Activated effector memory CD4-positive, alpha-beta T cell treated with anti-CD3 and anti-CD28 coated beads, Interleukin-2, amount 50 U/mL, for 16 hours (primary cell): ENCODE data around the gene TRIM54.
"Not testable (repeated sequence)": the region's sequence is repeated elsewhere in the genome, so short reads cannot be mapped to it uniquely, and the experiment has no call there.

Experiments
- DNase-seq: peaks from one replicate; pipeline ENCODE4 v3.0.0-alpha.2; 2020

The TRIM54 gene

DNA sequence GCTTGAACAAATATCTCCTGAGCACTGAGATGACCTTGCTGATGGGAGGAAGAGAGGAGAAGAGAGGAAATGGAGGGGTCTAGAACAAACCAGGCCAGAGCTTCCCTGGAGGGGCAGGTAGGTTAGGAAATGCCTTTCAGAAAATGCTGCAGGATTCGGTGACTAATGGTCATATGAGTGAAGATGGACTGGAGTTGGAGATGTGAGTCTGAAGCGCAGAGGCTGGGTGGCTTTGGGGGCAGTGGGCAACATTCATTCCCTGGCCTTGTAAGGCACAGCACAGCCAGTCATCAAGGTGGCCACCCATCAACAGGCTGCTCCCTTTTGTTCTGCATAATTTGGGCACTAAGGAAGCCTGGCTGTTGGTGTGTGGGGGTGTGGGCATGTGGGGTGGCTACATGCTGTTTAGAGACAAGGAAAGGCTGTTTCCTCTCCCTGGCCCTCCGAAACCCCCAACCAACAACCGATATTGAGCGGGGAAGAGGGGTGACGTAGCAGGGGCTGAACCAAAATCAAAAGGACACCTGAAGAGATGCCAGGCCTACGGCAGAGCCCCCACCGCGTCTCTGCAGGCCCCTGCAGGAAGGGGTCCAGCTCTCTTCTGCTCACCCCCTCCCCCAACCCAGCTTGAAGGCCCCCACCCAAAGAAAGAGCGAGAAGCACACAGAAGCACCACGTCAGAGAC, 20.8 kb upstream of the TRIM54 start:
- DNase-seq: no peak

- no peak for DNase-seq
Observed at GRCh38 chr2:27261926-27262298, 20.3 kb upstream of the TRIM54 start.

DNA sequence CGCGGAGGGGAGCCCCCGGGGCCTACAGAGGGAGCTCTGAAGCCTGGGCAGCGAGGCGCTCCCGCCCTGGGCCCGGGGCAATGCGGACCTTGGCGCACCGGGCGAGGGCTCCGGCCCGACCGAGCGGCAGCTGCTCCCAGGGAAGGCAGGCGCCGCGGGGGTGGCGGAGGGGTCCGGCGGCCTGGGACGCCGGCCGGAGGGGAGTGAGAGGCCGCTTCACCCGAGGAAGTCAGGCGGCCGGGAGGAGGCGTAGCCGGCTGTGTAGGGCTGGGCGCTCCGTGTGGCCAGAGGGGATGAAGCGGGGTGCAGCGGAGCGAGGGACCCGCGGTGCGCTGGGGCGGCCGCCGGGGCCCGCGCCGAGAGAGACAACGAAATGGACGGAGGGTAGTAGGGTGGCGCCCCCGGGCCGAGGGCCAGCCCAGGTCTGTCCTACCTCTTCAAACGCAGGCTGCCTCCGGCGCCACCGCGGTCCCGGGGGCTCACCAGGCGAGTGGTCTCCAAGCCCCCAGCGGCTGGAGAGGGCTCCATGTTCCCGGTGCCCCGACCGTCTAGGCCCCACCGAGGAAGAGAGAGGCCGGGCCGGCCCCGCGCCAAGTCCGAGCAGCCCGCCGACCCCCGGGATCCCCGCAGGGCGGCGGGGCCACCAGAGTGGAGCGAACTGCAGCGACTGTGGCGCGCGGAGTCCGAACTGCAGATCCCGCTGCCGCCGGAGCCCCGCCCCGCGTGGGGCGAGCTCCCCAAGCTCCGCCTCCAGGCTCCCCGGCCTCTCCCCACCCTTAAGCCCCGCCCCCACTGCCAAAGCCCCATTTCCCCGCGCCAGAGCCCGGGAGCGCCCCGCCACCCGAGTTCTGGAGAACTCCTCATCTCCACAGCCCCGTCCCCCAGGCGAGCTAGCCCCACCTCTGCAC, 19.6 kb upstream of the TRIM54 start, which contains the start of gene SLC30A3:
Gene SLC30A3, minus strand, starts transcription at position 669 of the 908 bp plus-strand sequence. Its CDS starts 141 bp downstream, at position 528.
- DNase-seq: peak; percentile 86

GRCh38 chr2:27263287-27264252, 18.7 kb upstream of the TRIM54 start:
- DNase-seq: no peak

GRCh38 chr2:27264253-27264752, 17.9 kb upstream of the TRIM54 start:
- DNase-seq: no peak

DNA sequence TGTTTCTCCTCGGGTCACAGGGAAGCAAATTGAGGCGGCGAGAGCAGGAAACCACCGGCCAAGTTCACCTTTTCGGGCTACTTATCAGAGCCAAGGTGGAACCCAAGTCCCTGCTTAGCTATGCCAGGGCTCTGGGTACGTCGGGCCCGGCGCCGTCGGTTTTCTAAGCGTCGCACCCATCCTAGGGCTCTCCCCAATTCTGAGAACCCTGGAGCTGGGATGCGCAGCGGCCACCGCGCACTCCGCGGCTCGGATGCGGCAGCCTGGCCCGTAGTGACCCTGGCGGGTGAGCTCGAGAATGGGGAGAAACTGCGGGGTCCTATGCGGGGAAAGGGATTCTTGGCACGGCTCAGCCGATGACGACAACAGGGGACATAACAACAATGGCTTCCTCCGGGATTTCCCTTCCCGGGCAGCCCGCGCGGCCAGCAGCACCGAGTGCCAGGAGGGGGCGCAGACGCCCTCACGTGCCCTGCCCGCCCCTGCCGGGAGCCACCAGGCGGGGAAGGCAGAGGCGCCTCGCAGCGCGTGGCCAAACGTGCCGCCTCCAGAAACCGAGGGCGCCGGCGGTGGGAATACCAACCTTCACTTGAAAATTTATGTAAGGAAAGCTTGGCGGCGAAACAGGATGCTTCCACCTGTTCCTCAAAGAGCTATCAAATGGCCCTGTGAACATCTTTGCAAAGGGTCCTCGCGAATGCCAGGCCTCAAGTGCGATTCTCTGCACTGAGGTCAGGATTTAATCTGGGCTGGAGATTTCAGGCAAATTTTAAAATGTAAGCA, 17.3 kb upstream of the TRIM54 start:
- peak; percentile 88 for DNase-seq

- no peak for DNase-seq
Observed at GRCh38 chr2:27265536-27265870, 16.7 kb upstream of the TRIM54 start.

GRCh38 chr2:27268296-27268695, 13.9 kb upstream of the TRIM54 start:
- DNase-seq: not testable (repeated sequence)

DNA sequence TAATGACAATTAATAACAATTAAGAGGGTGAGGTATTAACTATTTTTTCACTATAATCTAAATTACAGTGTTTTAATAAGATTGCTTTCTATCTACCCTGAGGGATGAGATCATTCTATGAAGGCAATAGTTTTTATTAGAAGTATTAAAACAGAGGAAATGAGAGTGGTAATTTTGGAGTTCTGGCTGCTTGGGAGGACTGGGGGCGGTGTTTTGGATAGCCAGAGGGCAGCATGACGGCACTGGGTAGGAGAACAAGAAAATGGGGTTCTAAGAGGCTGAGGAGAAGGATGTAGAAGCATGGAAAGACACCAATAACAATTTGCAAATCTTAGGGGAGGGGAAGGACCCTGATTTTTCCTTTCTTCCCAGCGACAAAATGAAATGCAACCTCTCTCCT, 12.1 kb upstream of the TRIM54 start:
- no peak for DNase-seq

DNA sequence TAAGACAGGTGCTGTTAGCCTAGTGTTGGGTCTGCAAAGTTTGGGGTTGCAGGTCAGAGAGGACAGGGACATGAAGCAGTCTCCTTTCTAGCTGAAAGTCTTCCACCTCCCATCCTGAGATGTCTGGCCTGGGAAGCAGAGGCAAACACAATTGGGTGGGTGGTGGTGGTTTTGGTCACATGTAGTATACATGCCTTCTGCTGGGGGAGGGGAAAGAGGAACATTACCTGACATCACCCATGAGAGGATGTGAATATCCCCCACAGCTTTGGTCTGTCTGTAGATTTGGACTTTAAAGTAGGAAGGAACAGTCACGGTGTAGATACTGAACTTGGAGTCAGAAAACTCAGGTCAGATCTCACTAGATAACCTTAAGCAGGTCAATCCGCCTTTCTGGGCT, 11.6 kb upstream of the TRIM54 start:
- DNase-seq: no peak

DNA sequence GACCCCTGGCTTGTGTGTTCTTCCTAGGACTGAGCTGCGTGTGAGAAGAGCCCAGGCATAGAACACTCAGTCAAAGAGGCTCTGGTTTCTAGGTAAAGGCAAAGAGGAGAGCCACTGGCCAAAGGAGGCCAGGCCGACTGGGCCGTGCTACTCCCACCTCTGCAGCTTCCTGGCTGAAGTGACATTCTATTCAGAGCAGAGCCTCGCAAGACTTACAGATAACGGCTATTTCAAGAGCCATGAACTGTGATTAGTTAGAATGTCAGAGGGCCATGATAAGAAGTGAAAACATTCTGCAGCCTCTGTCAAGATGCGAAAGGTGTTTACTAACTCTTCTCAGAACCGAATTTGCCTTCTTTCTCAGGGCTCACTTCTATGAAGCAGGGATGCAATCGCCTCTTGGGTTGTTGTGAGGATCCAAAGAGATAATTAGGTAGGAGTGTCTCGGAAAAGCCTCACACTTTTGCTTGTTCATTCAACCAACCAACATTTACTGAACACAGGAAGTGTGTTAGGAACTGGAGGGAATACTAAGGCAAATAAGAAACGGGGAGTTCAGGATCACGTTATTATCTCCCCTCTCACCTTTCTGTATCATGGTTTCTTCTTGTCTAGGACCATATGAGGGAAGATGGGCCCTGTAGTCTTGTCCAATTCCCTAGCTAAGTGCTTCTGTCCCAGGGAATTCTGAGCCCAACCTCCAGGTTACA, 10.4 kb upstream of the TRIM54 start:
- DNase-seq: no peak

DNA sequence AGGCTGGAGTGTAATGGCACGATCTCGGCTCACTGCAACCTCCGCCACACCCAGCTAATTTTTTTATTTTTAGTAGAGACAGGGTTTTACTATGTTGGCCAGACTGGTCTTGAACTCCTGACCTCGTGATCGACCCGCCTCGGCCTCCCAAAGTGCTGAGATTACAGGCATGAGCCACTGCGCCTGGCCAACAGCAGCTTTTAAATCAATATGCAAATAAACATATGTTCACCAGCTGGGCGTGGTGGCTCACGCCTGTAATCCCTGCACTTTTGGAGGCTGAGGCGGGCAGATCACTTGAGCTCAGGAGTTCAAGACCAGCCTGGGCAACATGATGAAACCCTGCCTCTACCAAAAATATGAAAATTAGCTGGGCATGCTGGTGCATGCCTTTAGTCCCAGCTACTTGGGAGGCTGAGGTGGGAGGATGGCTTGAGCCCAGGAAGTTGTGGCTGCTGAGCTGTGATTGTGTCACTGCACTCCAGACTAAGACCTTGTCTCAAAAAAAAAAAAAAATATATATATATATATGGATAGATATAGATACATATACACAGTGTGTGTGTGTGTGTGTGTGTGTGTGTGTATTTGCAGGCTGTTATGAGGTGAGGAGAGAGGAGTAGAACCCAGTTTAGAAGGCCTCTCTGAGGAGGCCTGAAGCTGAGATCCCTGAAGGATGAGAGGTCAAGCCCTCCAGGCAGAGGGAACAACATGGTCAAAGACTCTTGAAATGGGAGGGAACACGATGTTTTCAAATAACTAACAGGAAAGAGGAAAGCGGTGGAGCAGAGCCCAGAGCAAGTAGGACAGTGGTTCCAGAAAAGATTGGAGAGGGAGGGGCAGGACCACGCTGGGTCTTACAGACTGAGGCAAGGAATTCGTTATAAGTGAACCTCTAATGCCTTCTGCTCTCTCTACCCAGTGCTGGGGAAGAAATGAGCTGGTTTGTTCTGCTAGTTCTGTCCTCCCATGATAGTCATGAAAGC, 9.4 kb upstream of the TRIM54 start:
- not testable (repeated sequence) for DNase-seq

GRCh38 chr2:27275211-27276150, 6.7 kb upstream of the TRIM54 start, which contains the start of gene DNAJC5G:
Gene DNAJC5G, plus strand, starts transcription at chr2:27275433. Its CDS starts 1,296 bp downstream, at chr2:27276729.
- no peak for DNase-seq

- DNase-seq: no peak
Observed at GRCh38 chr2:27278010-27278409, 4.2 kb upstream of the TRIM54 start.

DNA sequence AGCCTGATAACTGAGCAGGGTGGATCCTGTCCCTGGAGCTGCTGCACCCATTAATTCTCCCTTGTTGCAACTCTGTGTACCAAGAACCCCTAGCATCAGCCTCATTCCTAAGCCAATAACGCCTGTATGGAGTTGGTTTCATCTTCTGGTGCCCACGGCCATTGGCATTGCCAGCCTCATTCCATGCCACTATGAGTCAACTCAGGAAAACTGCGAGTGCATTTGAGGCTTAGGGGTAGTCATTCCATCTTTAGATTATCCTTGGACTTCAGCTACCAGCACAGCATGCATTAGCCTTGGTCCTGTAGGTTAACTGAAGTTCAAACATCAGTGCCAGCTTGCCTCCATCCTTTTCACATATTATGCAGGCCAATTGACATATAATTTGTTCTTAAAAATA, 1.4 kb upstream of the TRIM54 start:
- no peak for DNase-seq

DNA sequence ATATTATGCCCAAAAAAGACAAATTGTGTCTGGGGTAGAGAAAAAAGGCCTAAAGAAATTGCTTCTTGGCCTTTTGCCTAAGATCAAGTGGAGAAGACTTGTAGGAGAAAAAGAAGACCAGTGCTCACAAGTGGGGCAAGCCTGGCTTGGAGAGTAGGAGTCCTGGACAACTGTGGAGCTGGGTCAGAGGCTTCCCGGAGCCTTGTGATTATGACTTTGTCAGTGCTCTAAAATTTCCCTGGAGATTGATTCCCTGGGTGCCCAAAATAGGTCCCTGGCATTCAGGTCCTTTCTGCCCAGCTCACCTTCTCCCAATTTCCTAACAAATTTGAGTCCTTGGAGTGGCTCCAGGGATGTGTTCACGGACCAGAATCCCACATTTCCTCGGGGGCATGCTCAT, 787 bp upstream of the TRIM54 start:
- DNase-seq: no peak

DNA sequence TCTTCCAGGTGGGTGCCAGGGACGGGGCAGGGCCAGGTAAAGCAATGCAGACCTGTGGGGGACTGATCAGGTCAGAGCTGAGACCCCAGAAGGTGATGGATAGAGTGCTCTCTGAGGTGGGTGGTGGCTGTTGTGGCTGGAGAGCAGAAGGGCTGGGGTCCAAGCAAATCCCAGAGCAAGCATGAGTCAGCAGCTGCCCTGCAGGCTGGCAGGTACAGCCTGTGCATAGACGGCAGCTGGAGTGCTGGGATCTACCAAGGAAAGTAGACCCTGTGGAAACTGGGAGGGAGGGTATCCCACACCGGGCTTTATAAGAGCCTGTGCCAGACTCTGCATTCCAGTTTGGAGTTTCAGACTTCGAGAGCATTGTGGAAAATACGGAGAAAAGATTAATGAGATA, 663 bp downstream of the TRIM54 start:
- DNase-seq: no peak

DNA sequence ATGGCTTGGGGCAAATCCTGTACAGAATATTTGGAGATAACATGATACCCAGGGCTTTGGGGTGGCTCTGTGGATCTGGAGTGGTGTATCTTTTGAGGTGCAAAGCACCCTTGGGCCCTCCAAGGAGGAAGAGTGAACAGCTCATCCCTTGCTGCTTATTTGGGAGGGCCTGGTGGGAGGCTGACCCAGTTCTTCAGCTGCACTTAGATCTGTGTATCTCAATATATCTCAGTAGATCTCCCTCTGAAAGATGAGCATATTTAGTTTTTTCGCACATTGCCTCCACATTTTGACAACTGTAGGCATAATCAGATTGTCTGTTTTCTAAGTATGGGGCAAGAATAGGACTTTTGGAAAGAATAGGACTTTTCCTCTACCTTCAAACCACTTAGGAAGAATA, 2.8 kb downstream of the TRIM54 start:
- DNase-seq: no peak

DNA sequence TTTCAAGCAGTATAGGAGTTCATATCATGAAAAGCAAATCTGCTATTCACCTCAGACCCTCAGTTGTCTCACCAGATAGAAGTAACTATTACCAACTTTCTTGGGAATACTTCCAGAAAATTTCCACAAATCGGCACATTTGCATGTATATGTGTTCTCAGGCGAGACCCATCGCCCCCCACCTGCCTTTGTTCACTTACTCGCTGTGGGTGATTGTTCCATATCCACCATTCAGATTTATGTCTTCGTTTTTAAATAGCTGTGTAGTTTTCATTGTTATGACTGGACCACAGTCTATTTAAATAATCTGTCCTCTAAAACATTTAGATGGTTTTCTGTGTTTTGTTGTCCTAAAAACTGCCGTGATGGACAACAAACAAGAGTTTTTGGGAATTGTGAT, 3.3 kb downstream of the TRIM54 start:
- DNase-seq: no peak
